Measurements from ENCODE around the gene VEGFB.

VEGFB gene

GRCh38 chr11:64284048-64284961, 49.9 kb downstream of the VEGFB start, which contains the start of gene BAD:
Gene BAD, minus strand, starts transcription at chr11:64284665. Its CDS starts 297 bp downstream, at chr11:64284368.
- DNase-seq (ENCODE audit: low spot score), result peak; percentile 99

- DNase-seq (ENCODE audit: low spot score), result peak; percentile 96
Observed at GRCh38 chr11:64284962-64285884, 50.8 kb downstream of the VEGFB start, which contains the start of gene GPR137. Gene GPR137, plus strand, starts transcription at chr11:64285848. Its CDS starts 677 bp downstream, at chr11:64286525.

- no peak for DNase-seq (ENCODE audit: low spot score)
Observed at GRCh38 chr11:64285885-64286800, 51.8 kb downstream of the VEGFB start.

- no peak for DNase-seq (ENCODE audit: low spot score)
Observed at GRCh38 chr11:64286801-64287159, 52.4 kb downstream of the VEGFB start.

- DNase-seq (ENCODE audit: low spot score), result no peak
Observed at GRCh38 chr11:64287676-64288352, 53.4 kb downstream of the VEGFB start.

GRCh38 chr11:64288353-64288750, 54.0 kb downstream of the VEGFB start:
- DNase-seq (ENCODE audit: low spot score), result no peak

Data from AG08396 (cell line).